GM13976 (cell line): ENCODE results near the gene PSMD5.

ENCODE experiments used
- DNase-seq: peaks from one replicate; pipeline ENCODE4 v3.0.0; 2012; ENCODE audit warnings: low spot score
- CTCF ChIP-seq: IDR thresholded peaks from 2 replicates; pipeline ENCODE4 v1.5.1; 2012; ENCODE audit warnings: borderline replicate concordance, mild to moderate bottlenecking; ENCODE audit not compliant: insufficient read depth; ENCODE audit errors: extremely low read depth, missing control alignments, control extremely low read depth
- in situ Hi-C: fragments of 300-500 bp; cut with MboI; formaldehyde crosslinking; loops from one replicate; pipeline ENCODE4 v1.12.0; 2022; ENCODE audit warnings: low sequenced_read_pairs, mixed read lengths, inconsistent platforms; ENCODE audit not compliant: unreplicated experiment

Gene PSMD5

DNA sequence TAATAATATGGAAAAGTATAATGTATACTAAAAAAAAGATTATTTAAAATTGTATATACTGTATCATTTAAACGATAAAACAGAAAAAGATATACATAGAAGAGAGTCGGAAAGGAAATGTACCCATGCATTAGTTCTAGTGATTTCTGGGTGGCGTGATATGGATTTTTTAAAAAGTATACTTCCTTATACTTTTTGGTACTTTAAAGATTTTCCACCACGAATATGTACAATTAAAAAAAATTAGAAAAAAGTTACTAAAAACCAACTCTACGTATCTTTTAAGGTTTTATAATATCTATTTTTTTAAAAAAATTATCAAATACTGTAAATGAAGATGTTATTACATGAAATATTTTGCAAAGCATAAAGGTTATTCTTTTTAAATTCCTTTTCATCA lies 22.0 kb upstream of the PSMD5 start:
- no peak for TF ChIP-seq CTCF
- no peak for DNase-seq
- in situ Hi-C loops: no loop called here

GRCh38 chr9:120863833-120864232 lies 21.1 kb upstream of the PSMD5 start:
- in situ Hi-C loops: no loop called here
- no peak for TF ChIP-seq CTCF
- DNase-seq: no peak

DNA sequence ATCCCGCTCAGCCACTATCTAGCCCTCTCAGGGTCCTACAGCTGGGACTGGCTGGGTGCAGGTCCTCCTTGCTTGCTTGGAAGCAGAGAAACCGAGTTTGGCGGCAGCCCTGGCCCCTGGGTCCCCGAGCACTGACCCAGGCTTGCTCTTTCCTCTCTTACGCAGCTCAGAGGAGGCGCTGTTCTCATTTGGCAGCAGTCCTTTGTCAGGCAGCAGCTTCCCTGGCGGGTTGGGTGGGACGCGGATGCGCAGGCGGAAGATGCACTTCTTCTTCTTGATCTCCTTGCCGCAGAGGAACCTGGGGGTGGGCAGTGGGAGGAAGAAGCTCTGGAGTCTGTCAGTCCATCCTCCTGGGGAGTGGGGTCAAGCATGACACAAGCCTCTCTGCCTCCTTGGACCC lies 19.7 kb upstream of the PSMD5 start:
- no peak for TF ChIP-seq CTCF
- DNase-seq: no peak
- in situ Hi-C loops: no loop called here

DNA sequence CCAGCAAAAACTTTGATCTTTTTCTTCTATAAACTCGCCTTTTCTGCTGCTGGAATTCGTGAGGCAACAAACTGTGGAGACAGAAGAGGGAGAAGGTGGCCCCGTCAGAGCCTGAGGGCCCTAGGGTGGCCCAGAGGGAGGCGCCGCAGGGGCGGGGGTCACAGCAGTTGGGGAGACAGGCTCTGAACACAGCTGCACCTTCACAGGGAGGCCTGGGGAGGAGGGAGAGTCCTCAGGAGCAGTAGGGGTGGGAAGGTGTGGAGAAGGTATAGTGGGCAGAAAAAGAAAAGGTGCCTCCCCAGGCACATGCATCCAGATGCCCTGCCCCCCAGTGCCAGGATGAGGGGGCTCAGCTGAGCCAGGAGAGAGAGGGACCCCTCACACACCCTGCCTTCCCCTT lies 19.2 kb upstream of the PSMD5 start:
- DNase-seq: no peak
- in situ Hi-C loops: no loop called here
- no peak for TF ChIP-seq CTCF

GRCh38 chr9:120860083-120860482 lies 17.4 kb upstream of the PSMD5 start:
- in situ Hi-C loops: no loop called here
- TF ChIP-seq CTCF: no peak
- DNase-seq: no peak

DNA sequence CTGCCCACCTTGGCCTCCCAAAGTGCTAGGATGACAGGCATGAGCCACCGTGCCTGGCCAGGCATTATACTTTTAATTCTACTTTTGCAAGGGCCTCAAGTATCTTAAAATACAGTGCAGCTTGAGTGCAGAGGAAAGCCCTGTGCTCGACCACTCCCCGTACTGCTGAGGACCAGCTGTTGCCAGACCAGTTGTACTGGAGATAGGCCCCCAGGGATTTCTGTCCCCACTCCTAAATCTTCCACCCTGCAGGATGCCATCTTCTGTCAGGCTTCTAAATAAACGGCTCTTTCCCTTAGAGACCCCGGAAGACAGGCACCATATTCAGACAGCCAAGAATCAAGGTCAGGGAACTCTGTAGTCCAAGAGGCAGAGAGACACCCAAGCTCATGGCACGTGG lies 16.6 kb upstream of the PSMD5 start:
- no peak for TF ChIP-seq CTCF
- DNase-seq: no peak
- in situ Hi-C loops: no loop called here

- in situ Hi-C loops: no loop called here
- no peak for TF ChIP-seq CTCF
- DNase-seq: no peak
These were observed 15.2 kb upstream of the PSMD5 start for GRCh38 chr9:120857902-120858301.
